SIG-M5 treated with dmso at 0.1 percent for 504 hours (cell line): ENCODE data around the gene SRP54.
"Not testable (repeated sequence)": the region's sequence is repeated elsewhere in the genome, so short reads cannot be mapped to it uniquely, and the experiment has no call there.

ENCODE experiments used
- DNase-seq: peaks from one replicate; lab custom pipeline; 2025; ENCODE audit not compliant: unreplicated experiment; lab: John Stamatoyannopoulos, UW

Gene SRP54

DNA sequence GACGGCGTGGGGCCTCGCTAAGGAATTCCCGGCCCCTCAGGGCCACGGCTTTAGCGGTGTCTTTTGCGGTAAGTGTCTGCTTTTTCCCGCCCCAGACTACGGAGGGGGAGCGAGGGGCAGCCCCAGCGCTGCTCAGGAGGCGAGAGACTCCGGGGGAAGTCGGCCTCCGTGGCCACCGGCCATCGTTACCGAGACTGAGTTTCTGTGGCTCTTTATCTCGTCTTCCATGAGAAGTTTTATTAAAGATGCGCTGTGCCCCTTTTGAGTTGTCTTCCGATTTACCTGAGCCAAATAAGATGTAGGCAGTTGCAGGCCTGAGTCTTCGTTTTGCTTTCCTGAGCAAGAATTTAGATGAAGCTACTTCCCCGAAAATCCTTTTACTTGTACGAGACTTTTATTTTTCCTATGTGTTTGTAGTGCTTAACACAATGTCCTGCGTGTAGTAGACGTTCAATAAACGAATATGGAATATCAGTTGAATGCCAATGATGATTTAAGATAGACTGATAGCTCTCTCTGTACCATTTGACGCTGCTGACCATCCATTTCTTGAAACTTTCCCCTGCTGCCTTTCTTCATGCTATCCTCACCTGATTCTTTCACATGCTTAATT, 462 bp downstream of the SRP54 start:
- DNase-seq, result no peak

DNA sequence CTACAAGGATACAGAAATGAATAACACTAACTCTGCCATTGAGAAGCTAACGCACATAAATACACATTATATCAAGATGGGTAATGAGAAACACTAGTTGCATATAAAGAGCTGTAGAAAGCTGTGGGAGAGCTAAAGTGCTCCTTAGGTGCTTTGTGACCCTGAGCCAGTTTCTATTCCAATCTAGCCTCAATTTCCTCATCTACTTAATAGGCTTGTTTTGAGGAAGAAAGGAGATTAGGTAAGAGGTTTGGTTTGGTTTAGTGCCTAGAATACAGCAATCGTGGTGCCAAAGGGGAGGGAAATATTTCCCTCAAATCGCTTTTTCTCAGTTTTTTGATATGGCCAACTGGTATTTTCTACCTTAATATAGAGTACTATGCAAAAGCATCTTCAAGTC, 994 bp downstream of the SRP54 start:
- peak; percentile 85 for DNase-seq

DNA sequence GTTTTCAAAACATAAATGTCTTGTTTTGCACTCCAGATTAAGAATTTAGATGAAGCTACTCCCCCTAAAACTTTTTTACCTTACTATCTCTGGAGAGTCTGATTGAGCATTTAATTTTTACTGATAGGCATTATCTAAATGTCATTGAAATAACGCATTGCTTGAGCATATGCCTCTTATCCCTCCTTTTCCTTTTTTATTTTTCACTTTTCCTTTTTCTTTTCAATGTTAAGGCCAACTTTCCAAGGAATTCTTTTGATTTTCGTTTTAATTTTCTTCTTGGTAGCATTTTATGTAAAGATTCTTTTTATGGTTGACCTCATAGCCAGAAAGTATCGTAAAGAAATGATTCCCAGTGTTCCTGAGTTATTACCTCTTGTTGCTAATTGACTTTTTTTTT, 2.9 kb downstream of the SRP54 start:
- DNase-seq, result no peak

DNA sequence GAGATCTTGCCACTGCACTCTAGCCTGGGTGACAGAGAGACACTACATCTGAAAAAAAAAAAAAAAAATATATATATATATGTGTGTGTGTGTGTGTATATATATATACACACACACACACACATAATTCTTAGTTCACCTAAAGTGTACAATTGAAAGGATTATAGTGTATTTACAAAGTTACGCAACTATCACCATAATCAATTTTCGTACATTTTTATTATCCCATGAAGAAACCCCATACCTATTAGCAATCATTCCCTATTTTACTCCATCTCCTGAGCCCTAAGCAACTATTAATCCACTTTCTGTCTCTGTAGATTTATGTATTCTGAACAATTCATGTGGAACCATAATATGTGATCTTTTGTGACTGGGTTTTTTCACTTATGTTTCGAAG, 4.4 kb downstream of the SRP54 start:
- DNase-seq, result no peak

DNA sequence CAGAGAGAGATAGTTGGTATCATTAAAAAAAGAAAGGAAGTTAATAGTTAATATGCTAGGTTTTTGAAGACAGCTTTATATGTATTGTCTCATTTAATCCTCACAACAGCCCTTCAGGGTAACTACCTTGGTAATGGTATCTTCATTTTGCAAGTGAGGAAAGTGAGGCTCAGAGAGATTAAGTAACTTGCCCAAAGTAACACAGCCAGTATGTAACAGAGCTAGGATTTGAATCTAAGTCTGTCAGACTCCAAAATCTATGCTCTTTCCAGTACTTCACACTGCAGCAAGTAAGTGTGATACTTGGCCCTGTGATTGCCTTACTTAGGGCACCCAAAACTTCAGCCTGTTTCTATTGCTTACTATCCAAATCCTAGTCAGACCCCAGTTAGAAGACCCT, 7.0 kb downstream of the SRP54 start:
- DNase-seq, result no peak

DNA sequence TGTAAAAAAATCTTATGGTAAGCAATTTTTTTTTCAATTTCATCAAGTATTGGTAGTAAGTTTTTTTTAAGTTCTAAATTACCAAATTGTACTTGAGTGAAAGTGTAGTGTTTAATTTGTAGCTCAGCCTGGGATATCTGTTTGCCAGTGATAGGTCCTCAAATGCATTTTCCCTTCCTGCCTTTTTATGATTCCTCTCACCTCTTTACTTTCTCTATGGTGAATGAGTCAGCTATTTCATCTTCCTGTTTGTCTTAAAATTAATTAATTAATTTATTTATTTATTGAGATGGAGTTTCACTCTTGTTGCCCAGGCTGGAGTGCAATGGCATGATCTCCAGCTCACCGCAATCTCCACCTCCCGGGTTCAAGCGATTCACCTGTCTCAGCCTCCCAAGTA, 10.6 kb downstream of the SRP54 start:
- no peak for DNase-seq

DNA sequence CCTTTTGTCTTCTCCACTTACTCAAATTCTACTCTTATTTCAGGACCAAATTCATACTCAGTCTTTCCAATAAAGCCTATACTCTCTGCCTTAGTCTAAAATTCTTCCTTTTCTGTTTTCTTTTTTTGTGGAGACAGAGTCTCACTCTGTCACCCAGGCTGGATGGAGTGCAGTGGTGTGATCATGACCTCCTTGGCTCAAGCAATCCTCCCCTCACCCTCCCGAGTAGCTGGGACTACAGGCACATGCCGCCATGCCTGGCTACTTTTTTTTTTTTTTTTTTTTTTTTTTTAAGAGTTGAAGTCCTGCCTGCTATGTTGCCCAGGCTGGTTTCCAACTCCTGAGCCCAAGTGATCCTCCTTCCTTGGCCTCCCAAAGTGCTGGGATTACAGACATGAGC, 11.9 kb downstream of the SRP54 start:
- no peak for DNase-seq

DNA sequence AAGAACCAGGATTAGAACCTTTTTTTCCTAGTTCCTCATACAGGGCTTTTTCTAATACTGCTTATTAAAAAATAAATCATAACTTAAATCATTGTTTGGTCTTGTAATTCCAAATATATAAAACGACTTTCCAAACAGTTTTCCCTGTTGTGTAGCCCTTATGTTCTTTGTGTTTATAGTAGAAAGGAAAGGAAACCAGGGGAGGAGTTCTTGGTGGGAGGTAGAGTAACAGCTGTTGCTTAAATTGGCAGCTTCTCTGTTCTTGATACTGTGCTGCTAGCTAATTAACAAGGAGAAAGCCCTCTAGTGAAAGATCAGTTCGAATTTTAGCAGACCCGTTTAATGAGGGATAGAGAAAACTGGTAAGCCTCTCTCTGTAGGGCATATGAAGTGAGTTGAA, 15.0 kb downstream of the SRP54 start:
- DNase-seq, result no peak

DNA sequence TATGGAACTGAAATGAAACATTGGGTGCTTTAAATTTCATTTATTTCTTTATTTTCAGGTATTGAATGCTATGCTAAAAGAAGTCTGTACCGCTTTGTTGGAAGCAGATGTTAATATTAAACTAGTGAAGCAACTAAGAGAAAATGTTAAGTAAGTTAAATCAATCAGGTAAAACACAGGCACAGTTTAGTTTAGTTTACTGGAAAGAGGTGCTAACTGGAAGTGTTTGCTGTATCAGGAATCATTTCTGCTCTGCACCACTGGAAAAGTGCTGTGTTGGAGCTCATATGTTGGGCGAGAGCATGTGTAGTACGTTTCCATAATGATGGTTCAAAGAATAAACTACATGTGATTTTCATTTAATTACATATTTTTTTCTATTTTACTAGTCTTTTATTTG, 16.7 kb downstream of the SRP54 start:
- DNase-seq, result no peak

DNA sequence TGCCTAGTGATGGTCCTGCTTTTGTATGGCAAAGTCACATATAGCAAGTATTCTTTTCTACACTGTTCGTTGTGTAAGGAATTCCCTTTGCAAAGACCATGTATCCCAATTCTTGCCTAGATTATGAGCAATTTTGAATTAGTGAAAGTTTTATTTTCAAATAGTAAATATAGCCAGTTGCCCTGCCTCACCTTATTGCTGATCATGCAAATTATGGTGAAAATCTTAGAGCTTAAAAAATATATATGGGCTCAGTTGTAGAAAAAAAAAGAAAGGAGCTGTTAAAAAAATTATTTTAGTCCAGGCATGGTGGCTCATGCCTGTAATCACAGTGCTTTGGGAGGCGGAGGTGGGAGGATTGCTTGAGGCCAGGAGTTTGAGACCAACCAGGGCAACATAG, 18.8 kb downstream of the SRP54 start:
- no peak for DNase-seq

DNA sequence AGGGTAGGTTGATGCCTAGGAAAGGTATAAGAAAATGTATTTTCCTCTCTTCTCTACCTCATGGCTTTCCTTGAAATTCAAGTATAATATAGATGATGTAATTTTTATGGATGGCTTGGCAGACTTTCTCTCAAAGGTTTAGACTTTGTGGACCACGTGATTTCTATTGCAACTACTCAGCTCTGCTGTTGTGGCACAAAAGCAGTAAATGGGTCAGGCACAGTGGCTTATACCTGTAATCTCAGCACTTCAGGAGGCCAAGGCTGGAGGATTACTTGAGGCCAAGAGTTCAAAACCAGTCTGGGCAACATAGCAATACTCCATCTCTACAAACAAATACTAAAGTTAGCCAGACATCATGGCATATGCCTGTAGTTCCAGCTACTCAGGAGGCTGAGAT, 22.0 kb downstream of the SRP54 start:
- DNase-seq, result no peak

DNA sequence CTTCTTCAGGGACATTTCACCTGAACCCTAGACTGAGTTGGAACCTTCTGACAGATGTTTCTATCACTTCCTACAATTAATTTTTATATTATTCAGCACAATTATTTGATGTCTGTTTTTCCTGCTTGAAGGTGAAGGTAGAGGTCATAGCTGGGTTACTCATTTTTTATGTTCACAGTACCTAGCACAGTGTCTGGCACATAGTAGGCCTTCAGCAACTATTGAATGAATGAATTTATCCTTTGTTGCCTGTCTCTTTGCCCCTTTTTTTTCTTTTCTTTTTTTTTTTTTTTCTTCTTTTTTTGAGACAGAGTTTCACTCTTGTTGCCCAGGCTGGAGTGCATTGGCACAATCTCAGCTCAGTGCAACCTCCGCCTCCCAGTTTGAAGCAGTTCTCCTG, 33.8 kb downstream of the SRP54 start:
- DNase-seq, result no peak

DNA sequence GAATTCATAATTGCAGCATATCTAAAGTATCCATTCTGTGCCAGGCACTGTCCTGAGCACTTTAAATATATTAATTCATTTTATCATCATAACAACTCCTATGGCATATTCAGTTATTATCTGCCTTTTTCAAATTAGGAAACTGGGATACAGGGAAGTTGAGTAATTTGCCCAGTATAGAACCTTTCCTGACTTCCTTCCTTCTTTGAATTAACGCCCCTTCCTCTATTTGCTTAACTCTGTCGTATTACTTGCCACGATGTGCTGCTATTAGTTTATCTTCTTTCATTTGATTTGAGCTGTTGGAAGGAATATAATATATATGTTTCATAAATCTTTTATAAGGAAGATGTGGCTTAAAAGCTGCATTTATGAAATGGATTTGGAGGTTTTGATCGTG, 37.9 kb downstream of the SRP54 start:
- DNase-seq, result no peak

DNA sequence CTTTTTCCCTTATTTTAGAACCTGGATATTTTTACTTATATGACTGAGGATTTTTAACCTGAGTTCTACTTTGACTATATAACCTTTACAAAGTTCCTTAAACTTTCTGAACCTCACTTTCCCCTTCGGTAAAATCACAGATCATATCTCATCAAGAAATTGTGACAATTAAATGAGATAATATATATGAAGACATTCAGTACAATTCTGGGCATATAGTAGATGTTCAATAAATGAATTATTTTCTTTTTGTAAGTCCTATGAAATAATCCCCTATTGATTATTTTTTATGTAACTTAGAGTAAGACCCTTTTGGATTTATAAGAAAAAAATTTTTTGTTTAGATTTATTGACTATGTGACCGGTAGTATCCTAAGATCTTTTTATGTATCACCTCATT, 45.6 kb downstream of the SRP54 start:
- DNase-seq, result no peak

DNA sequence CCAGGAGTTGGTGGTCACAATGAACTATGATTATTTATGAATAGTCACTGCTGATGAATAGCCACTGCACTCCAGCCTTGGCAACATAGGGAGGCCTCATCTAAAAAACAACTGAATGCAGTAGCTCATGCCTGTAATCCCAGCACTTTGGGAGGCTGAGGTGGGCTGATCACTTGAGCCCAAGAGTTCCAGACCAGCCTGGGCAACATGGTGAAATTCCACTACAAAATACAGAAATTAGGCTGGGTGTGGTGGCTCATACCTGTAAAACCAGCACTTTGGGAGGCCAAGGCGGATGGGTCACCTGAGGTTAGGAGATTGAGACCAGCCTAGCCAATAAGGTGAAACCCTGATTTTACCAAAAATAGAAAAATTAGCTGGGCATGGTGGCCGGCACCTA, 49.8 kb downstream of the SRP54 start:
- DNase-seq, result no peak

DNA sequence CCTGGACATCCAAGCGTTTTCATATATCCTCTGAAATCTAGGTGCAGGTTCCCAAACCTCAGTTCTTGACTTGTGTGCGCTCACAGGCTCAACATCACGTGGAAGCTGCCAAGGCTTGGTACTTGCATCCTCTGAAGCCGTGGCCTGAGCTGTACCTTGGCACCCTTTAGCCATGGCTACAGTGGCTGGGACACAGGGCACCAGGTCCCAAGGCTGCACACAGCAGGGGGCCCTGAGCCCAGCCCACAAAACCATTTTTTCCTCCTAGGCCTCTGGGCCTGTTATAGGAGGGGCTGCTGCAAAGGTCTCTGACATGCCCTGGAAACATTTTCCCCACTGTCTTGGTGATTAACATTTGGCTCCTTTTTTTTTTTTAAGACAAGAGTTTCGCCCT, 51.6 kb downstream of the SRP54 start:
- DNase-seq, result no peak

DNA sequence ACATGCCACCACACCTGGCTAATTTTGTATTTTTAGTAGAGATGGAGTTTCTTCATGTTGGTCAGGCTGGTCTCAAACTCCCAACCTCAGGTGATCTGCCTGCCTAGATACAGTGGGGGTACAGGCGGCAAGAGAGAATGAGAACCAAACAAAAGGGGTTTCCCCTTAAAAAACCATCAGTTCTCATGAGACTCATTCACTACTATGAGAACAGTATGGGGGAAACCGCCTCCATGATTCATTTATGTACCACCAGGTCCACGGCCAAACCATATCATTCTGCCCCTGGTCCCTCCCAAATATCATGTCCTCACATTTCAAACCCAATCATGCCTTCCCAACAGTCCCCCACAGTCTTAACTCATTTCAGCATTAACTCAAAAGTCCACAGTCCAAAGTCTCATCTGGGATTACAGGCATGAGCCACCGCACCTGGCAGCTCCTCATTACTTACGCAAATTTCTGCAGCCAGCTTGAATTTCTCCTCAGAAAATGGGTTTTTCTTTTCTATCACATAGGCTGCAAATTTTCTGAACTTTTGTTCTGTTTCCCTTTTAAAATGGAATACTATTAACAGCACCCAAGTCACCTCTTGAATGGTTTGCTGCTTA, 52.3 kb downstream of the SRP54 start:
- not testable (repeated sequence) for DNase-seq

DNA sequence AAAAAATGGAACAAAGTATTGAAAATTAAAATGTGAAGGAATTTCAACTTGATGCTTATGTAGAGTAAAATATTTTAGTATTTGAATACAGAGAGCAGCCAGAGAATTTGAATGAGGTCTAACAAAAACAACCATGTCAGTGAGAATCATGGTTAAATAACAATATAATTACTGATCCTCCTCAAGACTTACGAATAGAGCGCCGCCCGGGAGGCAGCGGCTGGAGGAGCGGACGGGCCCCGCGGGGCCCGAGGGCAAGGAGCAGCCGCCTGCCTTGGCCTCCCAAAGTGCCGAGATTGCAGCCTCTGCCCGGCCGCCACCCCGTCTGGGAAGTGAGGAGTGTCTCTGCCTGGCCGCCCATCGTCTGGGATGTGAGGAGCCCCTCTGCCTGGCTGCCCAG, 55.5 kb downstream of the SRP54 start:
- DNase-seq, result not testable (repeated sequence)

DNA sequence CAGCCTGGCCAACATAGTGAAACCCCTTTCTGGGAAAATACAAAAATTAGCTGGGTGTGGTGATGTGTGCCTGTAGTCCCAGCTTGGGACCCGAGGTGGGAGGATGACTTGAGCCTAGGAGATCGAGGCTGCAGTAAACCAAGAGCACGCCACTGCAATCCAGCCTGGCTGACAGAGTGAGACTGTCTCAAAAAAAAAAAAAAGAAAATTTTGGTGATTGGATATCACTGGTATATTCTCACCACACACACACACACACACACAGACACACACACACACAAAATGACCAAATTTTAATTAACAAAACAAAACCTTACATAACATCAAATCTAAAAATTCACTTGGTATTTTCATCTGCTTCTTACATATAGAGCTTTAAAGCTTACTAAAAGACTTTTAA, 59.8 kb downstream of the SRP54 start:
- DNase-seq, result no peak

DNA sequence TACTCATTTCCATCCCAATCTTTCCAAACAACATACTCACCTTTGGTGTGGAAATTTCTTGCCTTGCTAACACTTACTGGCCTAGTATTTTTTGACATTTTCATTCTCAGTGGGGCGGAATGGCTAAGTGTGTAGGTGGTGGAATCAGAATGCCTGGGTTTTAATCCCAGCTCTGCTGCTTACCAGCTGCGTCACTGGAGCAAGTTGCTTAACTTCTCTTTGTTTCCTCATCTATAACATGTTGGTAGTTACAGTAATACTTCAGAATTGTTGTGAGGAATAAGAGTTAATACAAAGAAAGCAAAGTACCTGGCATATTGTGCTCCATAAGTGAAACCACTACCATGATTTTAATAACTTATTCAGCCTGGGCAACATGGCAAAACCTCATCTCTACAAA, 60.3 kb downstream of the SRP54 start:
- DNase-seq, result no peak

DNA sequence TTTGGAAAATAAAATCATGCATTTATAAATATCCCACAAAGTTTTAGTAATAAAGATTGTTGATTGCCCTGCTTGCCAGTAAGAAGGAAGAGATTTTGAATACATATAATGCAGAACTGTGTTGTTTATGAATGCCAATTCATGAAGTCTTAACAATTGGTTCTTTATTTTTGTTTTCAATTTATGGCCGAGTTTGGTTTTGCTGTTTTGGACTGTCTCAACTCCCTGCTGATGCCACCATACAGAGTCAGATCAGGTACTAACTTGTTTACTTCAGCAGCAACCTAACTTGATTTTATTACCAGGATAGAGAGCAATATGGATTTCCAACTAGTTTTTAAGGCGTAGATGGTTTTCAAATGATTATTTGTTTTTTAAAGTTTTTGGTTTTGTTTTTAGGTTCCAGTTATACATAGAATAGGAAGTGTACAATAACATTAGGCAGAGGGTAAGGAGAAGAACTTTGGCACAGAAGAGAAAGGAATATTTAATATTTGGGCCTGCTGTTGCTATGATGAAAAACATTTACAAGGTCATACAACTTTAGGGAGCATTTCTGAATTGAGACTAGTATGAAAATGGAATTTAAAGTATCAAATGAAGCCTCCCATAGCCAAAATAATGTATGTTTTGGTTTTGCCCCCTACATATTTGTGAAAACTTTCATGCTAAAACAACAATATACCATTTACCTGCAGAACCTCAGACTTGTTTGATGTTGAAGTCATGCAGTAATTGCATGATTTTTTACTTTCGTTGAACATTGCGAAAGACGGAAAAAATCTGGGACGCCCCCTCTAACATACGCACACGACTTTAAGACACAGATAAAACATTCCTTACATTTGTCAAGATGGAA, 62.4 kb downstream of the SRP54 start:
- DNase-seq, result no peak

DNA sequence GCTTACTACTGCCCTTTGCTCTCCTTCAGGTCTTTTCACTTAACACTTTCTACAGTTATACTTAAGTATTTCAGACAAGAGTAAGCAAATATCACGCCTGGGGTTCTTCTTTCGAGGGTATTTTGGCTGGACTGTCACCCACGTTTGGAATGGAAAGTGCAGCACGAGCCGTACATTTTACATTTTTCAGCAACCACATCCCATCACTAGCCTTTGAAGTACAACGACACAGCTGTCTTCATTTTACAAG, 62.9 kb downstream of the SRP54 start:
- no peak for DNase-seq
